ENCODE results near the gene DLGAP5. TPM values are rescaled to one million over a fixed set of nuclear protein-coding genes. Genes with fewer than 3 reads are reported as not detected.

DLGAP5 gene
- polyA plus RNA-seq, 1 donor from 2014 or later: 2.0 TPM

- Histone ChIP-seq H3K36me3 (ENCODE audit: insufficient read depth, low read length) (no peaks in the 10 kb centered on the region), H3K27ac (ENCODE audit: low read length) (no peak overlapping the region), H3K4me2 (ENCODE audit: low read length) (no peak overlapping the region), H2AFZ (ENCODE audit: low read depth, low read length) (no peak overlapping the region), H3F3A (ENCODE audit: insufficient read depth, low read length, poor library complexity, severe bottlenecking) (peaks cover 3% of the 10 kb centered on the region), H3K79me2 (replicated peaks; ENCODE audit: insufficient read depth, low read length) (no peaks in the 10 kb centered on the region), H3K9me2 (ENCODE audit: insufficient read depth, low read length) (no peaks in the 10 kb centered on the region), H4K20me1 (ENCODE audit: insufficient read depth) (no peaks in the 10 kb centered on the region), H3K27me3 (ENCODE audit: insufficient read depth, low read depth, low read length) (no peaks in the 10 kb centered on the region), H3K9ac (ENCODE audit: low read length) (no peak overlapping the region), H3K9me3 (ENCODE audit: low read length) (peaks cover 5% of the 10 kb centered on the region), H3K4me3 (ENCODE audit: low read length) (no peak overlapping the region)
- TF ChIP-seq POLR2AphosphoS5 (IDR thresholded peaks at IDR 0.05) (no peak), CTCF (IDR thresholded peaks at IDR 0.05; ENCODE audit: poor library complexity, severe bottlenecking) (no peak), SMC3 (conservative IDR thresholded peaks at IDR 0.05; ENCODE audit: poor library complexity) (no peak), MXI1 (conservative IDR thresholded peaks at IDR 0.05; ENCODE audit: poor library complexity, severe bottlenecking) (no peak)
These were observed 89.7 kb downstream of the DLGAP5 start for GRCh38 chr14:55101698-55102097.

- Histone ChIP-seq H3K27ac (ENCODE audit: low read length) (no peak overlapping the region), H3K9ac (ENCODE audit: low read length) (no peak overlapping the region), H2AFZ (ENCODE audit: low read depth, low read length) (no peak overlapping the region), H3K27me3 (ENCODE audit: insufficient read depth, low read depth, low read length) (no peaks in the 10 kb centered on the region), H3K36me3 (ENCODE audit: insufficient read depth, low read length) (no peaks in the 10 kb centered on the region), H3K9me2 (ENCODE audit: insufficient read depth, low read length) (no peaks in the 10 kb centered on the region), H4K20me1 (ENCODE audit: insufficient read depth) (no peaks in the 10 kb centered on the region), H3K79me2 (replicated peaks; ENCODE audit: insufficient read depth, low read length) (no peaks in the 10 kb centered on the region), H3K4me3 (ENCODE audit: low read length) (no peak overlapping the region), H3K4me2 (ENCODE audit: low read length) (no peak overlapping the region), H3F3A (ENCODE audit: insufficient read depth, low read length, poor library complexity, severe bottlenecking) (peaks cover 3% of the 10 kb centered on the region), H3K9me3 (ENCODE audit: low read length) (peaks cover 5% of the 10 kb centered on the region)
- TF ChIP-seq POLR2AphosphoS5 (IDR thresholded peaks at IDR 0.05): no peak
- TF ChIP-seq SMC3 (conservative IDR thresholded peaks at IDR 0.05; ENCODE audit: poor library complexity): no peak
- TF ChIP-seq TAF1 (IDR thresholded peaks at IDR 0.05; ENCODE audit: low read depth): no peak
- no peak for TF ChIP-seq REST (IDR thresholded peaks at IDR 0.05; ENCODE audit: borderline replicate concordance)
- TF ChIP-seq MXI1 (conservative IDR thresholded peaks at IDR 0.05; ENCODE audit: poor library complexity, severe bottlenecking): no peak
These were observed 91.6 kb downstream of the DLGAP5 start for GRCh38 chr14:55099756-55100155.

GRCh38 chr14:55098561-55098898, 92.9 kb downstream of the DLGAP5 start:
- Histone ChIP-seq H3K27me3 (ENCODE audit: insufficient read depth, low read depth, low read length) (no peaks in the 10 kb centered on the region), H4K20me1 (ENCODE audit: insufficient read depth) (no peaks in the 10 kb centered on the region), H3K36me3 (ENCODE audit: insufficient read depth, low read length) (no peaks in the 10 kb centered on the region), H3K79me2 (replicated peaks; ENCODE audit: insufficient read depth, low read length) (no peaks in the 10 kb centered on the region), H2AFZ (ENCODE audit: low read depth, low read length) (no peak overlapping the region), H3K4me2 (ENCODE audit: low read length) (no peak overlapping the region), H3K27ac (ENCODE audit: low read length) (no peak overlapping the region), H3K9me2 (ENCODE audit: insufficient read depth, low read length) (no peaks in the 10 kb centered on the region), H3F3A (ENCODE audit: insufficient read depth, low read length, poor library complexity, severe bottlenecking) (peaks cover 3% of the 10 kb centered on the region), H3K4me3 (ENCODE audit: low read length) (no peak overlapping the region), H3K9me3 (ENCODE audit: low read length) (no peaks in the 10 kb centered on the region), H3K9ac (ENCODE audit: low read length) (no peak overlapping the region)
- no peak for TF ChIP-seq POLR2AphosphoS5 (IDR thresholded peaks at IDR 0.05)
- TF ChIP-seq TAF1 (IDR thresholded peaks at IDR 0.05; ENCODE audit: low read depth): no peak
- no peak for TF ChIP-seq EP300 (conservative IDR thresholded peaks at IDR 0.05; ENCODE audit: poor library complexity, severe bottlenecking)
- no peak for TF ChIP-seq SMC3 (conservative IDR thresholded peaks at IDR 0.05; ENCODE audit: poor library complexity)
- no peak for TF ChIP-seq EZH2 (IDR thresholded peaks at IDR 0.05; ENCODE audit: borderline replicate concordance, insufficient read depth, low read length, poor library complexity, severe bottlenecking)
- no peak for TF ChIP-seq REST (IDR thresholded peaks at IDR 0.05; ENCODE audit: borderline replicate concordance)
- TF ChIP-seq RAD21 (conservative IDR thresholded peaks at IDR 0.05): no peak
- no peak for TF ChIP-seq CTCF (IDR thresholded peaks at IDR 0.05; ENCODE audit: poor library complexity, severe bottlenecking)
- TF ChIP-seq MXI1 (conservative IDR thresholded peaks at IDR 0.05; ENCODE audit: poor library complexity, severe bottlenecking): no peak
